IMR-90 (cell line): ENCODE data around the gene VILL. TPM values are rescaled to one million over a fixed set of nuclear protein-coding genes. Genes with fewer than 3 reads are reported as not detected.

Experiments
- ATAC-seq: fragments of 200-7000 bp; cut with Tn5 transposase; 2 replicates; pipeline ENCODE4 v1.9.1; 2020; ENCODE audit warnings: low read depth, mild to moderate bottlenecking, moderate library complexity
- BruUV-seq: library from RNA; stranded (reverse); fragments of 400-500 nt; replicated peaks from 2 replicates; lab custom pipeline; 2021; lab: Mats Ljungman, UMichigan
- CTCF ChIA-PET: fragments of 300-600 bp; formaldehyde crosslinking; extraction: SDS; loops from one replicate; lab custom pipeline; 2021; ENCODE audit warnings: antibody characterized with exemption; lab: Yijun Ruan, JAX
- POLR2A ChIA-PET: fragments of 300-600 bp; sonication (Branson Sonifier 250); formaldehyde crosslinking; loops from one replicate; lab custom pipeline; 2022; ENCODE audit warnings: antibody characterized with exemption; ENCODE audit not compliant: unreplicated experiment; lab: Charles Lee
- DNase-seq: peaks from one replicate; pipeline ENCODE4 v3.0.0; 2013
- H2AFZ ChIP-seq: replicated peaks from 2 replicates; pipeline ENCODE3; 2013; ENCODE audit warnings: low read length, mild to moderate bottlenecking; ENCODE audit not compliant: poor library complexity
- H2AK5ac ChIP-seq: 2 replicates; pipeline ENCODE4 v1.6.1; 2013; ENCODE audit warnings: low read depth, low read length, inconsistent platforms
- H2AK9ac ChIP-seq: replicated peaks from 2 replicates; pipeline ENCODE3; 2013; ENCODE audit warnings: mild to moderate bottlenecking, low read depth, low read length, moderate library complexity; ENCODE audit not compliant: poor library complexity
- H2BK120ac ChIP-seq: 2 replicates; pipeline ENCODE4 v1.6.1; 2013; ENCODE audit warnings: low read depth, low read length, inconsistent platforms
- H2BK15ac ChIP-seq: 3 replicates; pipeline ENCODE4 v1.6.1; 2013; ENCODE audit warnings: low read depth, low read length, inconsistent platforms
- H2BK20ac ChIP-seq: 2 replicates; pipeline ENCODE4 v1.6.1; 2013; ENCODE audit warnings: low read depth, mild to moderate bottlenecking, inconsistent platforms, low read length, moderate library complexity
- H2BK5ac ChIP-seq: 2 replicates; pipeline ENCODE4 v1.6.1; 2013; ENCODE audit warnings: mild to moderate bottlenecking, low read depth, low read length, inconsistent platforms; ENCODE audit not compliant: poor library complexity, severe bottlenecking
- H3K14ac ChIP-seq: replicated peaks from 2 replicates; pipeline ENCODE4 v1.6.1; 2013; ENCODE audit warnings: low read depth, low read length, inconsistent platforms
- H3K18ac ChIP-seq: 2 replicates; pipeline ENCODE4 v1.6.1; 2013; ENCODE audit warnings: low read depth, low read length, control low read depth
- H3K23ac ChIP-seq: 2 replicates; pipeline ENCODE4 v1.6.1; 2013; ENCODE audit warnings: low read depth, low read length, inconsistent platforms
- H3K27ac ChIP-seq: 2 replicates; pipeline ENCODE4 v1.5.1; 2013; ENCODE audit warnings: mild to moderate bottlenecking, control low read depth, low read length; ENCODE audit not compliant: insufficient read depth
- H3K27me3 ChIP-seq: 2 replicates; pipeline ENCODE4 v1.6.1; 2013; ENCODE audit warnings: low read length; ENCODE audit not compliant: control insufficient read depth, insufficient read depth
- H3K36me3 ChIP-seq: 2 replicates; pipeline ENCODE4 v1.6.1; 2013; ENCODE audit warnings: low read length, mixed read lengths; ENCODE audit not compliant: control insufficient read depth, insufficient read depth
- H3K4ac ChIP-seq: 2 replicates; pipeline ENCODE4 v1.6.1; 2013; ENCODE audit warnings: low read depth, low read length, inconsistent platforms
- H3K4me1 ChIP-seq: 2 replicates; pipeline ENCODE4 v1.6.1; 2013; ENCODE audit warnings: low read length, mixed read lengths; ENCODE audit not compliant: control insufficient read depth, insufficient read depth
- H3K4me2 ChIP-seq: 2 replicates; pipeline ENCODE4 v1.6.1; 2013; ENCODE audit warnings: low read depth, mild to moderate bottlenecking, control low read depth, low read length, moderate library complexity
- H3K4me3 ChIP-seq: 2 replicates; pipeline ENCODE4 v1.5.1; 2013; ENCODE audit warnings: low read depth, mild to moderate bottlenecking, control low read depth, low read length, moderate library complexity; ENCODE audit not compliant: insufficient read depth
- H3K56ac ChIP-seq: 2 replicates; pipeline ENCODE4 v1.6.1; 2013; ENCODE audit warnings: low read length, inconsistent platforms; ENCODE audit not compliant: insufficient read depth; ENCODE audit errors: extremely low read depth
- H3K79me1 ChIP-seq, 2 experiments: 2 replicates each; pipeline ENCODE4 v1.6.1; 2013; ENCODE audit warnings: low read length in 2 of 2, inconsistent platforms in 1 of 2, low read depth in 1 of 2
- H3K9ac ChIP-seq: 2 replicates; pipeline ENCODE4 v1.6.1; 2013; ENCODE audit warnings: low read depth, low read length, control low read depth
- H3K9me1 ChIP-seq: 2 replicates; pipeline ENCODE4 v1.6.1; 2013; ENCODE audit warnings: low read length, inconsistent platforms; ENCODE audit not compliant: insufficient read depth
- H3K9me3 ChIP-seq: 2 replicates; pipeline ENCODE4 v1.6.1; 2013; ENCODE audit warnings: low read length; ENCODE audit not compliant: control insufficient read depth, insufficient read depth
- H4K20me1 ChIP-seq: 2 replicates; pipeline ENCODE4 v1.6.1; 2013; ENCODE audit warnings: low read length, inconsistent platforms; ENCODE audit not compliant: insufficient read depth
- H4K5ac ChIP-seq: 2 replicates; pipeline ENCODE4 v1.6.1; 2013; ENCODE audit warnings: mild to moderate bottlenecking, low read depth, low read length, control low read depth
- H4K8ac ChIP-seq, 2 experiments: 2 replicates each; pipeline ENCODE4 v1.6.1; 2013; ENCODE audit warnings: low read depth in 2 of 2, low read length in 2 of 2, control low read depth in 1 of 2, inconsistent platforms in 1 of 2
- H4K91ac ChIP-seq: 2 replicates; pipeline ENCODE4 v1.6.1; 2013; ENCODE audit warnings: low read depth, low read length, inconsistent platforms; ENCODE audit not compliant: insufficient read depth
- BHLHE40 ChIP-seq: fragments of 150-350 bp; IDR thresholded peaks from 2 replicates; pipeline ENCODE4 v1.6.1; 2016; ENCODE audit warnings: mild to moderate bottlenecking, low read depth, low read length
- CEBPB ChIP-seq: IDR thresholded peaks from 2 replicates; pipeline ENCODE4 v1.6.1; 2012; ENCODE audit warnings: low read depth, low read length, improper control_type of control experiment
- CHD1 ChIP-seq: IDR thresholded peaks from 2 replicates; pipeline ENCODE4 v1.6.1; 2012; ENCODE audit warnings: low read depth, low read length, improper control_type of control experiment
- ELK1 ChIP-seq: fragments of 150-350 bp; IDR thresholded peaks from 2 replicates; pipeline ENCODE4 v1.6.1; 2016; ENCODE audit warnings: low read depth, mild to moderate bottlenecking, low read length, moderate library complexity, borderline replicate concordance
- FOS ChIP-seq: fragments of 150-350 bp; IDR thresholded peaks from 2 replicates; pipeline ENCODE4 v1.6.1; 2016; ENCODE audit warnings: low read depth, low read length
- MAFK ChIP-seq: IDR thresholded peaks from 2 replicates; pipeline ENCODE4 v1.6.1; 2012; ENCODE audit warnings: low read depth, low read length, improper control_type of control experiment
- MAZ ChIP-seq: IDR thresholded peaks from 2 replicates; pipeline ENCODE4 v1.6.1; 2012; ENCODE audit warnings: low read depth, mild to moderate bottlenecking, low read length, improper control_type of control experiment, moderate library complexity, borderline replicate concordance
- MXI1 ChIP-seq: IDR thresholded peaks from 2 replicates; pipeline ENCODE4 v1.6.1; 2012; ENCODE audit warnings: low read depth, mild to moderate bottlenecking, low read length, moderate library complexity, borderline replicate concordance
- NFE2L2 ChIP-seq: fragments of 150-350 bp; IDR thresholded peaks from 2 replicates; pipeline ENCODE4 v1.6.1; 2016; ENCODE audit warnings: low read depth, mild to moderate bottlenecking, low read length
- POLR2A ChIP-seq: IDR thresholded peaks from 2 replicates; pipeline ENCODE4 v1.6.1; 2012; ENCODE audit warnings: mild to moderate bottlenecking, low read depth, low read length
- RAD21 ChIP-seq: IDR thresholded peaks from 2 replicates; pipeline ENCODE4 v1.6.1; 2012; ENCODE audit warnings: low read length, improper control_type of control experiment
- RCOR1 ChIP-seq: IDR thresholded peaks from 2 replicates; pipeline ENCODE4 v1.6.1; 2012; ENCODE audit warnings: mild to moderate bottlenecking, low read length, improper control_type of control experiment; ENCODE audit not compliant: insufficient replicate concordance
- RFX5 ChIP-seq: IDR thresholded peaks from 2 replicates; pipeline ENCODE4 v1.8.0; 2012; ENCODE audit warnings: low read depth, mild to moderate bottlenecking, low read length, moderate library complexity
- SMC3 ChIP-seq: fragments of 150-350 bp; IDR thresholded peaks from 2 replicates; pipeline ENCODE4 v1.6.1; 2016; ENCODE audit warnings: low read depth, mild to moderate bottlenecking, antibody characterized with exemption, low read length, moderate library complexity
- USF2 ChIP-seq: fragments of 150-350 bp; IDR thresholded peaks from 2 replicates; pipeline ENCODE4 v1.6.1; 2017; ENCODE audit warnings: mild to moderate bottlenecking, antibody characterized with exemption, low read length, low read depth
- WGBS, 2 experiments: methylation state at CpG; one replicate each; pipeline versions ENCODE4 v1.1.5 to v1.1.7; 2013; ENCODE audit warnings: missing lambda C conversion rate in 2 of 2; ENCODE audit not compliant: insufficient read length in 1 of 2; ENCODE audit errors: extremely low coverage in 2 of 2; 5-methylcytosine and 5-hydroxymethylcytosine counted together
- dilution Hi-C: fragments of 300-500 bp; cut with HindIII; formaldehyde crosslinking; loops from one replicate; pipeline ENCODE4 v1.14.3; 2018; ENCODE audit warnings: low sequenced_read_pairs; ENCODE audit not compliant: unreplicated experiment
- in situ Hi-C: fragments of 300-500 bp; cut with MboI; formaldehyde crosslinking; loops from 3 replicates; pipeline ENCODE4 v1.14.3; 2019; ENCODE audit warnings: low sequenced_read_pairs, inconsistent platforms, mixed read lengths
- intact Hi-C: fragments of 100-400 bp; cut with micrococcal nuclease; formaldehyde crosslinking; loops from 2 replicates; pipeline ENCODE4 v1.10.0; 2022
- polyA plus RNA-seq, 3 experiments: library from polyadenylated mRNA; depleted of rRNA; stranded (reverse); fragments of >200 nt; gene quantifications; 2 replicates each; pipeline ENCODE4 v1.2.3, GENCODE V29; 2012; ENCODE audit warnings: low replicate concordance in 1 of 3
- total RNA-seq: library from RNA; depleted of rRNA; stranded (reverse); fragments of >200 nt; gene quantifications from 2 replicates; pipeline ENCODE4 v1.2.3, GENCODE V29; 2012
- TF ChIP-seq, protein P1 (sequence below): conservative IDR thresholded peaks from 2 replicates; pipeline ENCODE4 v1.5.1; 2012; ENCODE audit warnings: mild to moderate bottlenecking, low read depth, low read length, improper control_type of control experiment

Gene VILL
- total and polyA plus RNA-seq, 2 of the 4 experiments (the other 2 are of a cell fraction) = 2.3 to 4.7 TPM

DNA sequence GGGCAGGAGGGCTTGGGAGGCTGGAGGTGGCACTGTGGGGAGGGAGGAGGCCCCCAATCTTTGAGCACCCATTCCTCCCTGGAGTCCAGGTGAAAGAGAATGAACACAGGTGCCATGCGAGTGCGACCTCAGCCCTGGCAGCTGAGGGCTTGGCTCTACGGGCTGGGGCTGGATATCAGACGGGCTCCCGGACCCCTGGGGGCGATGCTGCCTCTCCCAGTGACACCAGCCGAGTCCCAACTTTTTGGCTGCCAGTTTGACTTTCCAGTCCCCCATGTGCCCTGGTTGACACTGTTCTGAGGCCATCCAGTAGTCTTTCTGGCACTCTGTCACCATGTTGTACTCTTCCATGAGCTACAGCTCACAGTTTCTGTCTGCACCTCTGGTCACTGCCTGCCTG lies 1.2 kb downstream of the VILL start:
- no peak overlapping the region for H2AK9ac ChIP-seq
- intact Hi-C loops = no loop called here
- ChIA-PET CTCF (interaction anchor here (1.1 kb wide), 1 partner anchor 136 kb away, joined by 3 read pairs; no protein-coding TSS in a partner anchor), POLR2A (no interaction called here)
- H4K5ac ChIP-seq = no peak overlapping the region
- H2BK120ac ChIP-seq = no peak overlapping the region
- no peaks in the 10 kb centered on the region for H3K9me3 ChIP-seq
- WGBS, 2 experiments = 81% methylated on average over 7 of the region's 7 CpGs; no CpG with 5 or more reads in 1 of the 2 experiments
- H3K4me3 ChIP-seq = no peak overlapping the region
- no peak overlapping the region for H3K56ac ChIP-seq
- H4K8ac ChIP-seq = no peak overlapping the region
- no peak overlapping the region for H2AFZ ChIP-seq
- H3K14ac ChIP-seq = no peak overlapping the region
- no TSS peak for BruUV-seq
- no peak for ATAC-seq
- peaks cover 8% of the 10 kb centered on the region for H3K9me1 ChIP-seq
- no peak overlapping the region for H2BK20ac ChIP-seq
- TF ChIP-seq MXI1 (no peak), RAD21 (no peak), USF2 (no peak), BHLHE40 (no peak), POLR2A (no peak), NFE2L2 (no peak), CHD1 (no peak), ELK1 (no peak), MAFK (no peak), MAZ (no peak), CEBPB (no peak), SMC3 (no peak), FOS (no peak), RCOR1 (no peak), RFX5 (no peak)
- TF ChIP-seq, protein P1, sequence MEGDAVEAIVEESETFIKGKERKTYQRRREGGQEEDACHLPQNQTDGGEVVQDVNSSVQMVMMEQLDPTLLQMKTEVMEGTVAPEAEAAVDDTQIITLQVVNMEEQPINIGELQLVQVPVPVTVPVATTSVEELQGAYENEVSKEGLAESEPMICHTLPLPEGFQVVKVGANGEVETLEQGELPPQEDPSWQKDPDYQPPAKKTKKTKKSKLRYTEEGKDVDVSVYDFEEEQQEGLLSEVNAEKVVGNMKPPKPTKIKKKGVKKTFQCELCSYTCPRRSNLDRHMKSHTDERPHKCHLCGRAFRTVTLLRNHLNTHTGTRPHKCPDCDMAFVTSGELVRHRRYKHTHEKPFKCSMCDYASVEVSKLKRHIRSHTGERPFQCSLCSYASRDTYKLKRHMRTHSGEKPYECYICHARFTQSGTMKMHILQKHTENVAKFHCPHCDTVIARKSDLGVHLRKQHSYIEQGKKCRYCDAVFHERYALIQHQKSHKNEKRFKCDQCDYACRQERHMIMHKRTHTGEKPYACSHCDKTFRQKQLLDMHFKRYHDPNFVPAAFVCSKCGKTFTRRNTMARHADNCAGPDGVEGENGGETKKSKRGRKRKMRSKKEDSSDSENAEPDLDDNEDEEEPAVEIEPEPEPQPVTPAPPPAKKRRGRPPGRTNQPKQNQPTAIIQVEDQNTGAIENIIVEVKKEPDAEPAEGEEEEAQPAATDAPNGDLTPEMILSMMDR = no peak
- H3K9ac ChIP-seq = no peak overlapping the region
- H3K4ac ChIP-seq = no peak overlapping the region
- peaks cover 3% of the 10 kb centered on the region; the same call in 1 of the 2 replicates for H3K36me3 ChIP-seq
- DNase-seq = no peak
- H3K4me2 ChIP-seq = no peak overlapping the region
- H2BK5ac ChIP-seq = no peak overlapping the region
- peaks cover 2% of the 10 kb centered on the region for H3K4me1 ChIP-seq
- in situ Hi-C loops = no loop called here
- dilution Hi-C loops = no loop called here
- no peaks in the 10 kb centered on the region for H4K20me1 ChIP-seq
- no peak overlapping the region for H2AK5ac ChIP-seq
- no peak overlapping the region for H3K18ac ChIP-seq
- no peak overlapping the region for H3K23ac ChIP-seq
- H3K27me3 ChIP-seq = no peaks in the 10 kb centered on the region; the same call in 1 of the 2 replicates
- H4K91ac ChIP-seq = no peak overlapping the region
- no peak overlapping the region for H2BK15ac ChIP-seq
- H3K79me1 ChIP-seq = peaks cover 0 to 13% of the 10 kb centered on the region in 2 experiments; a peak in 1 of 4 replicates
- H3K27ac ChIP-seq = no peak overlapping the region
